Measurements from ENCODE around the gene DUSP28. TPM values are rescaled to one million over a fixed set of nuclear protein-coding genes. Genes with fewer than 3 reads are reported as not detected.

The DUSP28 gene
- total and polyA plus RNA-seq, 10 of the 15 experiments (the other 5 are each of a cell fraction or from before 2014, with no cell fraction given) = 2.5 to 12.5 (median 6.4) TPM

GRCh38 chr2:240593026-240593702 is 33.0 kb downstream of the DUSP28 start (continued):
- TF ChIP-seq REST (IDR thresholded peaks at IDR 0.05; ENCODE audit: low read depth, low read length) (no peak), SP1 (IDR thresholded peaks at IDR 0.05; ENCODE audit: low read depth, low read length) (no peak), ETV6 (conservative IDR thresholded peaks at IDR 0.05 in 1 of 2, IDR thresholded peaks at IDR 0.05 in 1 of 2; ENCODE audit: borderline replicate concordance in 1 of 2, low read depth in 1 of 2) (no peak), MLLT1 (IDR thresholded peaks at IDR 0.05) (no peak), SRF (IDR thresholded peaks at IDR 0.05; ENCODE audit: low read depth in 2 of 2, low read length in 2 of 2) (no peak), ZBED1 (IDR thresholded peaks at IDR 0.05; ENCODE audit: borderline replicate concordance) (no peak), IRF3 (IDR thresholded peaks at IDR 0.05) (no peak), NFYA (IDR thresholded peaks at IDR 0.05; ENCODE audit: borderline replicate concordance, low read depth, low read length) (no peak), SMC3 (IDR thresholded peaks at IDR 0.05; ENCODE audit: borderline replicate concordance, low read length) (no peak)
